ENCODE data around the gene PPP4R3B. TPM values are rescaled to one million over a fixed set of nuclear protein-coding genes. Genes with fewer than 3 reads are reported as not detected.

PPP4R3B gene
- total RNA-seq: 10 to 100 TPM; 47.3 to 77.9 (median 57.9) TPM

- 0 to 8% (median 2%) methylated on average over 2 to 33 of the region's 82 CpGs; no CpG with 5 or more reads in 3 of the 10 experiments for WGBS, 10 experiments
- Histone ChIP-seq H3K4me3 (peak within 1 kb of the TSS; percentile 68 to 98 (median 84)), H3K4me1 (replicated peaks in 1 of 2) (peaks cover 6 to 10% of the 10 kb centered on the region in 2 donors), H3K27ac (peak within 1 kb of the TSS; percentile 96)
- peak; percentile 83 to 96 (median 93) for ATAC-seq (replicated peaks in 6 of 8)
- in situ Hi-C loops (cut with MboI; ENCODE audit: low pct_unique_long_range_greater_than_20kb in 2 of 9, low sequenced_read_pairs in 9 of 9, unreplicated experiment in 9 of 9): no loop called here
These were observed at the start of gene PPP4R3B for GRCh38 chr2:55617175-55618024. Gene PPP4R3B (minus strand): TSS chr2:55617622. CDS start chr2:55617285, 337 bp downstream.

GRCh38 chr2:55653255-55653654 is 35.8 kb upstream of the PPP4R3B start:
- H3K4me3 ChIP-seq: no peak overlapping the region
- no peak overlapping the region for H3K27ac ChIP-seq
- no peaks in the 10 kb centered on the region for H3K4me1 ChIP-seq (replicated peaks in 1 of 2)
- ATAC-seq (replicated peaks in 6 of 8): no peak
- 79 to 100% (median 100%) methylated on average over 1 to 2 of the region's 2 CpGs for WGBS, 10 experiments
- in situ Hi-C loops (cut with MboI; ENCODE audit: low pct_unique_long_range_greater_than_20kb in 2 of 9, low sequenced_read_pairs in 9 of 9, unreplicated experiment in 9 of 9): no loop called here

- WGBS, 10 experiments: 80 to 100% (median 100%) methylated on average over 1 of the region's 1 CpG; no CpG with 5 or more reads in 2 of the 10 experiments
- ATAC-seq (replicated peaks in 6 of 8): no peak
- in situ Hi-C loops (cut with MboI; ENCODE audit: low pct_unique_long_range_greater_than_20kb in 2 of 9, low sequenced_read_pairs in 9 of 9, unreplicated experiment in 9 of 9): no loop called here
- H3K27ac ChIP-seq: no peak overlapping the region
- H3K4me3 ChIP-seq: no peak overlapping the region
- H3K4me1 ChIP-seq (replicated peaks in 1 of 2): no peaks in the 10 kb centered on the region
These were observed 31.8 kb upstream of the PPP4R3B start for GRCh38 chr2:55649211-55649610.

DNA sequence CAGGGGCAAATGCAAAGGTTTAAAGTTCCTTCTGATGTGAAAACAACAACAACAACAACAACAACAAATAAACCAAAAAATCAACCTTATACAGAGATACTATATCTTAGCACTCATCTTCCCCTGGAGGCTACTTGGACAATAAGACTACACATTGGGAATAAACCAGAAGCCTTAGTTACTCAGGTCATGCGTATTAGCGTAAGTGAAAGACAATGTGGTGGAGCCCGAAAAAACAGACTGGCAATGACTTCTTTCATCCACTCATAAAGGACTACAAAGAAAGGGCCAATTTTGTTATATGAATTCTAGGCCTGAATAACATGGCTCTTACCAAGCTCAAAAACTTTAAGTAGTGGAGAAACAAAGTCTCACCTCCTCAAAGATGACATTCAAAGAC is 19.4 kb upstream of the PPP4R3B start:
- 90 to 100% (median 100%) methylated on average over 1 to 3 of the region's 3 CpGs; no CpG with 5 or more reads in 2 of the 10 experiments for WGBS, 10 experiments
- in situ Hi-C loops (cut with MboI; ENCODE audit: low pct_unique_long_range_greater_than_20kb in 2 of 9, low sequenced_read_pairs in 9 of 9, unreplicated experiment in 9 of 9): no loop called here
- Histone ChIP-seq H3K27ac (no peak overlapping the region), H3K4me3 (no peak overlapping the region), H3K4me1 (replicated peaks in 1 of 2) (no peaks in the 10 kb centered on the region)
- no peak for ATAC-seq (replicated peaks in 6 of 8)

GRCh38 chr2:55628931-55629330 is 11.5 kb upstream of the PPP4R3B start:
- in situ Hi-C loops (cut with MboI; ENCODE audit: low pct_unique_long_range_greater_than_20kb in 2 of 9, low sequenced_read_pairs in 9 of 9, unreplicated experiment in 9 of 9): no loop called here
- H3K4me1 ChIP-seq (replicated peaks in 1 of 2): no peaks in the 10 kb centered on the region
- 79 to 100% (median 95%) methylated on average over 1 to 2 of the region's 2 CpGs; no CpG with 5 or more reads in 4 of the 10 experiments for WGBS, 10 experiments
- no peak overlapping the region for H3K27ac ChIP-seq
- no peak overlapping the region for H3K4me3 ChIP-seq
- ATAC-seq (replicated peaks in 6 of 8): no peak

GRCh38 chr2:55627915-55628314 is 10.5 kb upstream of the PPP4R3B start:
- ATAC-seq (replicated peaks in 6 of 8): no peak
- Histone ChIP-seq H3K4me3 (no peak overlapping the region), H3K4me1 (replicated peaks in 1 of 2) (no peaks in the 10 kb centered on the region), H3K27ac (no peak overlapping the region)
- WGBS, 10 experiments: 79 to 100% (median 100%) methylated on average over 1 of the region's 1 CpG; no CpG with 5 or more reads in 3 of the 10 experiments
- in situ Hi-C loops (cut with MboI; ENCODE audit: low pct_unique_long_range_greater_than_20kb in 2 of 9, low sequenced_read_pairs in 9 of 9, unreplicated experiment in 9 of 9): no loop called here

GRCh38 chr2:55621802-55622201 is 4.4 kb upstream of the PPP4R3B start:
- in situ Hi-C loops (cut with MboI; ENCODE audit: low pct_unique_long_range_greater_than_20kb in 2 of 9, low sequenced_read_pairs in 9 of 9, unreplicated experiment in 9 of 9): no loop called here
- Histone ChIP-seq H3K4me3 (no peak overlapping the region), H3K27ac (no peak overlapping the region), H3K4me1 (replicated peaks in 1 of 2) (peaks cover 6% of the 10 kb centered on the region in 2 donors)
- ATAC-seq (replicated peaks in 6 of 8): no peak
- WGBS, 10 experiments: 80 to 100% (median 94%) methylated on average over 1 to 4 of the region's 7 CpGs; no CpG with 5 or more reads in 7 of the 10 experiments

DNA sequence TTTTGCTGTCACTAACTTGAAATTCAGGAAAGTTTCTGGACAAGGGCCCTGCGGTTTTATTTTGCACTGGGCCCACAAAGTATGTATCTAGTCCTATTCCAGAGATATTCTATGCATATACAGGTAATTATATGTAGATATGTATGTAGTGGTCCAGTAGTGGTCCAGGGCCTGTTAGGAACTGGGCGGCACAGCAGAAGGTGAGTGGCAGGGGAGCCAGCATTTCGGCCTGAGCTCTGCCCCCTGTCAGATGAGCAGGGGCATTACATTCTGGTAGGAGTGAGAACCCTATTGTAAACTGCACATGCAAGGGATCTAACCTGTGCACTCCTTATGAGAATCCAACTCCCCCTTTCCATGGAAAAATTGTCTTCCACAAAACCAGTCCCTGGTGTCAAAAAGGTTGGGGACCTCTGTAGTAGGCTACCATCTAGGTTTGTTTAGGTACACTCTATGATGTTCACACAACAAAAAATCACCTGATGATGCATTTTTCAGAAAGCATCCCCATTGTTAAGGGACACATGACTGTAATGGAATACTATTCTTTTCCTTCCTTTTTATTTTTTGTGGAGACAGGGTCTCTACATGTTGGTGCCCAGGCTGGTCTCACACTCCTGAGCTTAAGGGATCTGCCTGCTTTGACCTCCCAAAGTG is 2.8 kb upstream of the PPP4R3B start:
- WGBS, 10 experiments: 69 to 100% (median 90%) methylated on average over 1 to 3 of the region's 3 CpGs; no CpG with 5 or more reads in 4 of the 10 experiments
- no peak overlapping the region for H3K27ac ChIP-seq
- no peak overlapping the region for H3K4me3 ChIP-seq
- ATAC-seq (replicated peaks in 6 of 8): no peak
- in situ Hi-C loops (cut with MboI; ENCODE audit: low pct_unique_long_range_greater_than_20kb in 2 of 9, low sequenced_read_pairs in 9 of 9, unreplicated experiment in 9 of 9): no loop called here
- peaks cover 6 to 9% of the 10 kb centered on the region in 2 donors for H3K4me1 ChIP-seq (replicated peaks in 1 of 2)

GRCh38 chr2:55618275-55619055 is 1.0 kb upstream of the PPP4R3B start:
- peaks cover 6 to 10% of the 10 kb centered on the region in 2 donors for H3K4me1 ChIP-seq (replicated peaks in 1 of 2)
- peak overlapping the region; percentile 68 to 98 (median 84) for H3K4me3 ChIP-seq
- in situ Hi-C loops (cut with MboI; ENCODE audit: low pct_unique_long_range_greater_than_20kb in 2 of 9, low sequenced_read_pairs in 9 of 9, unreplicated experiment in 9 of 9): no loop called here
- peak; percentile 11 to 26 (median 15) for ATAC-seq (replicated peaks in 6 of 8)
- 0 to 2% (median 0%) methylated on average over 1 to 26 of the region's 32 CpGs; no CpG with 5 or more reads in 1 of the 10 experiments for WGBS, 10 experiments
- peak overlapping the region; percentile 83 to 92 for H3K27ac ChIP-seq

GRCh38 chr2:55618025-55618274 is 528 bp upstream of the PPP4R3B start:
- H3K27ac ChIP-seq: peak overlapping the region; percentile 83 to 92
- peak overlapping the region; percentile 68 to 98 (median 84) for H3K4me3 ChIP-seq
- 0% methylated on average over 1 to 10 of the region's 10 CpGs; no CpG with 5 or more reads in 4 of the 10 experiments for WGBS, 10 experiments
- ATAC-seq (replicated peaks in 6 of 8): no peak
- in situ Hi-C loops (cut with MboI; ENCODE audit: low pct_unique_long_range_greater_than_20kb in 2 of 9, low sequenced_read_pairs in 9 of 9, unreplicated experiment in 9 of 9): no loop called here
- H3K4me1 ChIP-seq (replicated peaks in 1 of 2): peaks cover 6 to 10% of the 10 kb centered on the region in 2 donors

GRCh38 chr2:55616551-55617174 is 759 bp downstream of the PPP4R3B start:
- in situ Hi-C loops (cut with MboI; ENCODE audit: low pct_unique_long_range_greater_than_20kb in 2 of 9, low sequenced_read_pairs in 9 of 9, unreplicated experiment in 9 of 9): no loop called here
- H3K4me3 ChIP-seq: peak overlapping the region; percentile 68 to 98 (median 84)
- peaks cover 6 to 10% of the 10 kb centered on the region in 2 donors for H3K4me1 ChIP-seq (replicated peaks in 1 of 2)
- WGBS, 10 experiments: 0 to 14% (median 0%) methylated on average over 2 to 17 of the region's 24 CpGs
- ATAC-seq (replicated peaks in 6 of 8): peak in 4 of 8 experiments; percentile 3 to 14 (median 8)
- H3K27ac ChIP-seq: peak overlapping the region; percentile 96

DNA sequence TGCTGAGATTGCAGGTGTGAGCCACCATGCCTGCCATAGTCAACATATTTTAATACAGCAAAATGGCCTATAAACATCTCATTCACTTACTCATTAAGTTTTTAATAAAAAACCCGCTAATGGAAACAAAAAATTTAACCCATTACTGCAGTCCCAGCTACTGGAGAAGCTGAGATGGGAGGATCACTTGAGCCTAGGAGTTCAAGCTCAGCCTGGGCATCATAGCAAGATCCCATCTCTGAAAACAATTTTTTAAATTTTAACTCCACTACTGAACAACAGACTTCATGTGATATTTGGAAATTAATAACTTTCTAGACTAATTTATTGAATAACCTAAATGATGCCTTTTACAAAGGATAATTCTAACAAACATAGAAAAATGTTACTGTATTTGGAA is 5.4 kb downstream of the PPP4R3B start:
- Histone ChIP-seq H3K27ac (no peak overlapping the region), H3K4me1 (replicated peaks in 1 of 2) (peaks cover 0 to 4% of the 10 kb centered on the region in 2 donors), H3K4me3 (no peak overlapping the region)
- ATAC-seq (replicated peaks in 6 of 8): no peak
- 33 to 100% (median 93%) methylated on average over 1 of the region's 1 CpG; no CpG with 5 or more reads in 4 of the 10 experiments for WGBS, 10 experiments
- in situ Hi-C loops (cut with MboI; ENCODE audit: low pct_unique_long_range_greater_than_20kb in 2 of 9, low sequenced_read_pairs in 9 of 9, unreplicated experiment in 9 of 9): no loop called here
